HG02970 (cell line): ENCODE measurements around the gene NTSR1.

Source experiments
- ATAC-seq: cut with Tn5 transposase; IDR thresholded peaks from one replicate; pipeline ENCODE4 v1.9.1; 2021; ENCODE audit warnings: mild to moderate bottlenecking, moderate library complexity, moderate number of reproducible peaks; ENCODE audit not compliant: unreplicated experiment, low FRiP score

NTSR1 gene

DNA sequence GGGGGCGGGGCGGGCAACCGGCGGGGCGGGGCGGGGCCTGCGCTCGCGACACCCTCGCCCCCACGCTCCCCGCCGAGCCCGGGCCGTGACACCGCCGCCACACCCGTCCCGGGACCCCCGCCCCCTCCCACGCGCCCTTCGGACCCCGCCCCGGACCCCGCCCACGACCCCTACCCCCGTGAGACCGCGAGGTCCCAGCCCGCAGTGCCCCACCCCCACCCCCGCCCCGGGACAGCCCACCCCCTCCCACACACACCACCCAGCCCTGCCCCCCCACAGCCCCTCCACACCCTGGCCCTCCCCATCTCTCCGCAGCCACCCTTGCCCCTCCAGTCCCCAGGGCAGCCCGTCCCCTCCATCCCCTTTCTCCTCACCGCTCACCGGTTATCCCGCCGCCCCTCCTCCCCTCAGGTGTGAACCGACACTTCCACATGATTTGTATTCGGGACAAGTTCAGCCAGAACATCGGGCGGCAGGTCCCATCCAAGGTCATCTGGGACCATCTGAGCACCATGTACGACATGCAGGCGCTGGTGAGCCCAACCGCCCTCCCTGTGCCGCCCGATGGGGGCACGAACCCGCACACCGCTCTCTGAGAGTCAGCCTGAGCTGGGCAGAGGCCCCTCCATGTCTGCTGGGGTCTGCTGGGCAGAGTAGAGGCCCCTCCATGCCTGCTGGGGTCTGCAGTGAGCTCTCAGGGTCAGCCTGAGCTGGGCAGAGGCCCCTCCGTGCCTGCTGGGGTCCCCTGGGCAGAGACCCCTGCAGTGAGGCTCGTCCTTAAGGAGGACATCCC, 88.3 kb downstream of the NTSR1 start:
- no peak for ATAC-seq

DNA sequence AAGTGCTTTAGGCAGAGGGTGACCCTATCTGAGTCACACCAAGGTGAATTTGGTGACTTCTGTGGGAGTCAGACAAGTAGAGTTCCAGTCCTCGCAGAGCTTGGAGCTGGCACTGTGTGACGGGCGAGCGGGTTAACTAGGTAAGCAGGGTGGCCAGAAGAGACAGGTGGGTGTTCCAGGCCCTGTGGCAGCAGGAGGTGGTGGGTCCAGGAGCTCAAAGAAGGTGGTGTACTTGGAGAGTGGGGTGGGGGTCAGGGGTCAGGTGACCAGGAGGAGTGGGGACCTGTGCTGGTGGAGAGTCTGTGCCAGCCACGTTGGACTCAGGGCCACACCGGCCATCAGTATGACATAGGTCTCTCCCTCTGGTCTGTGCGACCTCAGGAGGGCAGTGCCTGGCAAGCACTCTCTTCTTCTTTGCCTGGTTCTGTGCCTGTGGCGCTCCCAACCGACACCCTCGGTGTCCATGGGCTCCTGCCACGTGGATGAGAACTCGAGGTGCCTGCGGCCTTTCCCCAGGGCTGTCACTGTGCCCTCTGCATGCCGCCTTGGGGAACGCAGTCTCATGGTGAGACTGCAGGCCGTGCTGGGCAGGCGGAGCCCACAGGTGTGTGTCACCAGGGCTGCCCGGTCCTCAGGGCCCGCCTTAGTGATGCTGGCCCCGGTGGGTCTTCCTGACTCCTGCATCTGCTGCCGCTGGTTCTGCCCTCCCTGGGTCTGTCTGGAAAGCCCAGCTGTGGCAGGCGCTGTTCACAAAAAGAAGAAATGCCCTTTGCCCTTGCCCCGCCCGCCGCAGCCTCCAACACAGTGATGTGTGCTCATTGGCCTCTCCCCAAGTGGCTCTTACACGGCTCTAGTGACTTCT, 89.3 kb downstream of the NTSR1 start:
- ATAC-seq, result no peak

DNA sequence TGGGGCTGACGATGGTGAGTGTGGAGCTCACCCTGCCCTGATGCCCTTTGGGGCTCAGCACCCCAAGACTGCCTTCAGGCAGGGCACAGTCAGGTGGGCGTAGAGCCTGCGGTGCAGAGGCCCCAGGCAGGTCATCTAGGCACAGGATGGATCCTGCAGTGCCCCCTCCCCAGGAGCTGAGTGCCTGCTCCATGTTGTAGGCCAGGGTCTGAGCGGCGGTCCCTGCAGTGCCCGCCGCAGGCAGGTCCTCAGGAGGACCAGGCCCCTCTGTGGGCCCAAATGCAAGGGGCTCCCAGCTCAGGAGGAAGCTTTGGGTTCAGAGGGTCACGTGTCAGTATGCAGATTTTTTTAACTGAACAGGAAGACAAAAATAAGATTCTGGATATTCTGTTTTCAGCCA, 90.4 kb downstream of the NTSR1 start:
- ATAC-seq, result no peak

DNA sequence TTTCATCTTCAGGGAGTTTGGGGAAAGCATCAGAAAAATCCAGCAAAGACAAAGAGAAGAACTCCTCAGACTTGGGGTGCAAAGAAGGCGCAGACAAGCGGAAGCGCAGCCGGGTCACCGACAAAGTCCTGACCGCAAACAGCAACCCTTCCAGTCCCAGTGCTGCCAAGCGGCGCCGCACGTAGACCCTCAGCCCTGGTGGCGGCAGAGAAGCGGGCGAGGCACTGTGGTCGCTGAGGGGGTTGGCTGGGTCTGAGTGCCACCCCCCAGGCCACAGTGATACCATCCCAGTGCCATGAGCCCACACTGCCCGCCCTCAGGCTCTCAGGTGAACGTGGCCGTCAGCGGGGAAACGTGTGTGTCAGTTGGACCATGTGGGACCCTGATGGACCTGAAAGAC, 90.8 kb downstream of the NTSR1 start:
- no peak for ATAC-seq

DNA sequence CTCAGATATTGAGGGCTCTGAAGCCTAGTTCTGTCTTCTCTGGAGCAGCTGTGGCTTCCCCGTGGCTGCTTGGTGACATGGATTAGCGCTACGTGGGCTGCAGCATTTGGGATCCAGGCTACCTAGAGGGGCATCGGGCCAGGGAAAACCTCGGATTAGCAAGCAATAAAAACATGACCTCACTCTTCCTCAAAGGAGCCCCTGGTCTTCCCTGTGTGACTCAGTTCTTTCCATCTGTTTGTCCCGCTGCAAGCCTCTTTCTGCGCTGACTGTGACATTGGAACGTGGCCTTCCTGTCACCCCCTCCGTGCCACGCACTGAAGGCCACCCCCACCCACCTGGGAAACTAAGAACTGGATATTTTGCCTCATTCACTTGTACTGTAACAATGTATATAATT, 91.2 kb downstream of the NTSR1 start:
- ATAC-seq, result no peak

DNA sequence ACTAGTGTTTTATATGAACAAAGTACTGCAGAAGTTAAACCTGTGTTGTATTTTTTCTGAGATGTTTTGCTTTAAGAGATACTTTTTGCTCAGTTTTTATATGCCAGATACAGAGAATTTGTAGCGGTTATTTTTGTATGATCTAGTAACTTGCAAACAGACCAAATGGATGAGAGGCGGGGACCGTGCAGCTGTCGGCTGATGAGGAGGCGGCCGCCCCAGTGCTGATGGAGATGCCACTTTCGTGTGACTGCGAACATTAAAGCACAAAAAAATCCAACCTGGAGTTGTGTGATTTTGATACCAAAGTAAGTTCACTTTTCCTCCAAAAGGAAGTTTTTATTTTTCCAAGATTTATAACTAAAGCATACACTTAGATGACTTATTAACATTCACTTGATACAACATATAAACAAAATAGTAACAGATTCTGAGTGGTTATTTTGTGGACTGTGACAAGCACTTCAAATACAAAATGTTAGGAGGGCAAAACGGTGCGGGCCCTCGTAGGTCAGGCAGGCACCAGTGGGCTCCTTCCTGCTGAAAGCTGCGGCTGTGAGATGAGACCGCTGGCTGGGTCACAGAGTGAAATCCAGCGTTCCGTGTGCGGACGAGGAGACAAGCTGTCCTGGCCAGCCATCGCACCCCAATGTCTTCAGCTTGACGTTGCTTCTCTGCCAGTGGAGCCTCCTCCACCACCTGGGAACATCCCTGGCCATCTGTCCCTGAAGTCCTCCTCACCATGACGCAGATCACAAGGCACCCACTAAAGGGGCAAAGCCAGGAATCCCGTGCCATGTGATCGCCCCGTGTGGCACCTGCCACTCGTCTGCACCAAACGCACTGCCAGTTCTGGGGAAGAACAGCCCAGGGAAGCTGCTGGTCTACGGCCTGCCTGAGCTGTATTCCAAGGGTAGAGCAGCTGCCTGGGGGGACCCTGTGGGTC, 92.0 kb downstream of the NTSR1 start:
- no peak for ATAC-seq

DNA sequence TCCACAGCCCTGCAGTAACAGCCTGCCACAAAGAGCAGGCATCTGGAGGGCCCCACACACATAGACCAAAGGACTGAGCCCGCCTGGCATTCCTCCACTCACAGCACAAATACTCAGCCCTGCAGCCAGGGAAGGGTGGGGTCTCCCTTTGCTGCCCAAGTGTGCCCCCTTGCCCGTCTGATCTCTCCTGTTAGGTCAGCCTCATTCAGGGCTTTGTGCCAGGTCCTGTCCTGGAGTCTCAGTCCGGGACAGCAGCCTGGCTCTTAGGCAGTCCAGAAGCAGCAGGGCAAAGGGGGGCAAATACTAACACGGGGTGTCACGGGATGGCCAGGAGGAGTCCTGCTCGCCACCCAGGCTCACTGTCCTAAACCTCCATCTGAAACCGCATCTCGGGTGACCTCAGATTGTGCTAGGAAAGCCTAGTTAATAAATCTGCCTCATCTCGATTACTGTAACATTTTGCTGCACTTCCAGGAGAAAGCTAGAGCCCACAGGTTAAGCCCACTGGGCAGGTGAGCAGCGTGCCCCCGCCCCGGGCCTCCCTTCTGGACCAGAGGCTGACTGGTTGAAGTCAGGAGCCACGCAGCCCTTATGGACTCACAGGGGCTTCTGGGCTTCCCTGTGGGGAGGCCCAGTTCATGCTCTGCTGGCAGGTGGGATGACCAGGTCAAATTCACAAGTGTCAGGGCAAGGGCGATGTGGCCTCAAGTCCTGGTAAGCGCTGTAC, 92.8 kb downstream of the NTSR1 start:
- ATAC-seq, result no peak

DNA sequence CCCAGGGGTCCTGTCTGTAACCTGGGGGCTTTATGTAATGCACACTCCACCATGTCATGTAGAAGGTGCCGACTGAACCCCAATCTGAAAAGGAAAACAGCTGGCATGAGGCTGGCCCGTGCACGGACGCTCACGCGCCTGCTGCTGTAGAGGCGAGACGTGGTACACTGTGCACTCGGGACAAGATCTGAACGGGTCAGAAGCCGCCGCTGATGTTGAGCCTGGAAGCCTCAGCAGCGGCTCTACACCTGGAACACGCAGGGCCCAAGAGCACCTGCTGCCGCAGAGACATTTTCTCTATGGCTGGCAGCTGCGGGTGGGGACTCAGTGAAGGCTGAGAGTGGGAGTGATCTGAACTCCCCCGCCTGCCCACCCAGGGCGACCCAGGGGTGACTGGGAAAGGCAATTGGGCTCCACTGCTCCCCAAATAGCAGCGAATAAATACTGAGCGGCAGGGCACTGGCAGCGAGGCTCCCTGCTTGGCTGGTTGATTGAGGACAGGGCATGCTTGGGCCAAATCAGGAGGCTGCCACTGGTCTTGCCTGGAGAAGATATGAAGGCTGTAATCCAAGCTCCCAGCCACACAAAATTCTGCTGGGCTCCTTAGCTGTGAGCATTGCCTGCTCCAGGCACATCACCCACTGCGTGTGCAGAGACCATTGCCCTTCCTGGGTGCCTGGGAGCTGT, 93.5 kb downstream of the NTSR1 start:
- no peak for ATAC-seq

DNA sequence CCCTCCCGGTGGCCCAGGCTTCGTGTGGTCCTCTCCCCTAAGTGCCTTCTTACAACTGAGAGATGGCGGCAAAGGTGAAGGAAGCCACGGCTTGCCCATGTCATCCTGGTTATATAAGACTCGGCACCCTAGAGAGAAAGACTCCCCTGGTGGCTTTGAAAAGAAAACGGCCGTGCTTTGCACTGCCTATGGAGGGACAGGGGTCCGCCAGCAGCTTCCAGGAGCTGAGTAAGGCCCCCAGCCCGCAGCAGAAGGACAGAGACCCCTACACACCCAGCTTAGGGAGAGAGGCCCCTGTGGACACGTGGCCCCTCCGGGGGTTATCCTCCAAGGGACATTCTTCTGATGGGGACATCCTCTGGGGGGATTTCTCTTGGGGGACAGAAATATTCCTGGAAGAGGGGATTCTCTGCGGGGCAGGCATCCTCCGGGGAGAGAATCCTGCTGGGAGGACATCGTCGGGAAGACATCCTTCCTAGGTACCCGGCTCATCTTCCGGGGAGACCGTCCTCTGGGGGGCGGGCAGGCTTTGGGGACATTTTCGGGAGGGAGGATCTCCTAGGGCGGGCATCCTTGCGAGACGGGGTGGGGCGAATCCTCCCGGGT, 95.5 kb downstream of the NTSR1 start:
- ATAC-seq, result no peak

DNA sequence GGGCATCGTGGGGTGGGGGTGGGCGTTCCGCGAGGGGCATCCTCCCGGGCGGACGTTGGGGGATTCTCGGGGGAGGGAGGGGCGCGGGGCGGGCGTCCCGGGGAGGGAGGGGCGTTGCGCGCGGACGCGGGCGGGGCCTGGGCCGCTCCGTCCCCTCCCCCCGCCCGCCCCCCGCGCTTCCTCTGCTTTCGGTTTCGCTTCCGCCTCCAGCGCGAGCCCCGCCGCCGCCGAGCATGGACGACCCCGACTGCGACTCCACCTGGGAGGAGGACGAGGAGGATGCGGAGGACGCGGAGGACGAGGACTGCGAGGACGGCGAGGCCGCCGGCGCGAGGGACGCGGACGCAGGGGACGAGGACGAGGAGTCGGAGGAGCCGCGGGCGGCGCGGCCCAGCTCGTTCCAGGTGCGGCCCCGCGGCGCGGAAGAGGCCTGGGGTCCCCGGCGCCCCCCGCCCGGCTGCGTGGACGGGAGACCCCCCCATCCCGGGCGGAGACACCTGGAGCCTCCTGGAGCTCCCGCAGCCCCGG, 96.1 kb downstream of the NTSR1 start, which contains the start of gene OGFR:
Gene OGFR (plus strand): TSS at position 209 of the 528 bp plus-strand sequence. CDS start 25 bp downstream, at position 234.
- no peak for ATAC-seq

DNA sequence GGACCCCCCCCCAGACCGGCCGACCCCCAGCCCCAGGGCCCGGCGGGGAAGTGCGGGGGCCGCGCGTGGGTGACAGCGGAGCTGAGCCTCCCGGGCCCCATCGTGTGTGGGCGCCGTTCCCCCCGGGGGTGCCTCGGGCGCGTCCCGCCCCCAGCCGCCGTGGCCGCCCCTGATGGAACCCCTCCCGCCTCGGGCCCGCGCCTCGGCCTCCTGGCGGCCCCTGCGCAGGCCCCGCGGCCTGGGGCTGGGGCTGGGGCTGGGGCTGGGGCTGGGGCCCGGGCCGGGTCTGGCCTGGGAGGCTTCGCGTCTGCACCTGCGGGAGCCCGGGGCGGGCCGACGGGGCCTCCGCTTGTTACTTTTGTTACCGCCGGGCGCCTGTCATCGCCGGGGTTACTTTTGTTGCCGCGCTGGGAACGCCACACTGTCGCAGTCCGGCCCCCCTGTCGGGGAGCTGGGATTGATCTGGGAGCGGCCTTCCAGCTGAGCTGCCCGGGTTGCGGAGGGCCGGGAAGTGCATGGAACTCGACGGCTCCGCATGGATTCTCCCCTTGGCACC, 96.6 kb downstream of the NTSR1 start:
- no peak for ATAC-seq

DNA sequence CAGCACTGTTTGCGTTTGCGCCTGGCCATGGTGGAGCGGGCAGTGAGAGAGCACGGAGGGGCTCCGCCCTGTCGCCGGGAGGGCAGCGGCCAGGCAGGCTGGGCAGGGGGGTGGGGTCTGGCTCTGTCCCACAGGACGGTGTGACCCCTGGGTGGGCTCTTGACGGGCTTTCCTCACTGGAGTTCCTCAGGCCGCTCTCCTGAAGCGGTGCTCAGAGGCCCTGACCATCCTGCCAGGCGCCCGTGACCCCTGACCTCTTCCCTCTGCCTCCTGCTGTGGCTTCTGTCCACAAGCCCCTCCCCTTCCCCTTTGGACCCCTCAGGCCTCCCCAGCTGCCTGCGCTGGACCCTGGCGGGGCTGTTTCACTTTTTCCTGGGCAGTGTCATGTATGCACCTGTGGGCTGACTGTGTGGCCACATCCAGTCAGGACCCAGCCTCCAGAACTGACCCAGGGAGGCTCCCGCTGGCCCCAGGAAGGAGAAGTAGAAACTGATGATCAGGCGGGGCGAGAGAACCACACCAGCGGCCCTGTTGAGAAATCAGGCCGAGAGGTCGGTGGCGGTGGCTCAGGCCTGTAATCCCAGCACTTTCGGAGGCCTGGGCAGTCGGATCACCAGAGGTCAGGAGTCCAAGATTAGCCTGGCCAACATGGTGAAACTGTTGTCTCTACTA, 97.2 kb downstream of the NTSR1 start:
- ATAC-seq, result no peak

DNA sequence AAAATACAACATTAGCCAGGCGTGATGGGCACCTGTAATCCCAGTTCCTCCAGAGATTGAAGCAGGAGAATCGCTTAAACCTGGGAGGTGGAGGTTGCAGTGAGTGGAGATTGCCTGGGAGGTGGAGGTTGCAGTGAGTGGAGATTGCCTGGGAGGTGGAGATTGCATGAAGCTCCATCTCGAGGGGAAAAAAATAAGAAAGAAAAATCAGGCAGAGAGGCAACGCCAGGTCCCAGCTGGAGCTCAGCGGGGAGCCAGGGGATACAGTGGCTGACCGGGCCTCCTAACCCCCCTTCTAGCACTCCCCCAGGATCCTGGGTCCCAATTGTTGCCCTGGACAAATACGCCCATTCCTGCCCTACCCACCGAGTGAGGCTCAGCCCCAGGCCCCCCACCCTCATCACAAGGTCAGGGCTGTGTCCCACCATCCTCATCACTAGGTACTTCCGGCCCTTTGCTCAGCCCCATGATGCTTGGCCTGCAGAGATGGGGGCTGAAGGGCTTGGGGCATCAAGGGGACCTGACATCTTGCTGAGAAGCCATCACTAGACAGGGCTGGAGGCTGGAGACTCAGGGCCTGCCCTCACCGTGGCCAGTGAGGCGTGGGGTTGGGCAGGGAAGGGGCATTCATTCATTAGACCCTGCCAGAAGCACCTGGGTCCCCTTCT, 97.9 kb downstream of the NTSR1 start:
- ATAC-seq, result no peak

DNA sequence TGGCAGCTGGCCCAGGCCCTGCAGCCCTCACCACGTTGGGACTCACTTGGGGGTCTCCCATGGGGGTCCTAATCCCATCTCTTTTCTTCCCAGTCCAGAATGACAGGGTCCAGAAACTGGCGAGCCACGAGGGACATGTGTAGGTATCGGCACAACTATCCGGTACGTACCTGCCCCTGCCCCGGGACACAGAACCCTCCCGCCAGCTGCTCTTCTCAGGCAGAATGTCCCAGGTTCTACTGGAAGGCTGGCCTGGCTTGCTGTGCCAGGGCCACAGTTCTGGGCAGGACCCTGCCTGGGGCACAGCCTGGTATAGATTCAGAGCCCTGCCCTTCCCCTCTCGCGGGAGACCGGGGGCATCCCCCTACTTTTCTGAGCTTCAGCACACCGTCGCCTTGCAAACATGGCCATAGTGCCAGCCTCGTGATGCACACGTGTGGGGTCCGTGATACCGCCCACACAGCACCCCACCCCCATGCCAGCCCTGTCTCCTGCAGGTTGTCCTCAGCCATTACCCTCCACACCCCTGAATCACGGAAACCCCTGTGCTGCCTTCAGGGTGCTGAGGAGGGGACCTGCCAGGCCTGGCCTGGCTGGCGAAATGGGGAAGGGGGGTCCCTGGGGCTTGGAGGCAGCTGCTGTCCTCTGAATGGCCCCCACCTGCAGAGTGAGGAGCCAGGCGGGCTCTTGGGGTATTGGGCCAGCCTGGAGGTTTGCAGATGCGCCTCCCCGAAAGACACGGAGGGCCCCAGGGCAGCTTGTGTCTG, 99.0 kb downstream of the NTSR1 start:
- no peak for ATAC-seq

DNA sequence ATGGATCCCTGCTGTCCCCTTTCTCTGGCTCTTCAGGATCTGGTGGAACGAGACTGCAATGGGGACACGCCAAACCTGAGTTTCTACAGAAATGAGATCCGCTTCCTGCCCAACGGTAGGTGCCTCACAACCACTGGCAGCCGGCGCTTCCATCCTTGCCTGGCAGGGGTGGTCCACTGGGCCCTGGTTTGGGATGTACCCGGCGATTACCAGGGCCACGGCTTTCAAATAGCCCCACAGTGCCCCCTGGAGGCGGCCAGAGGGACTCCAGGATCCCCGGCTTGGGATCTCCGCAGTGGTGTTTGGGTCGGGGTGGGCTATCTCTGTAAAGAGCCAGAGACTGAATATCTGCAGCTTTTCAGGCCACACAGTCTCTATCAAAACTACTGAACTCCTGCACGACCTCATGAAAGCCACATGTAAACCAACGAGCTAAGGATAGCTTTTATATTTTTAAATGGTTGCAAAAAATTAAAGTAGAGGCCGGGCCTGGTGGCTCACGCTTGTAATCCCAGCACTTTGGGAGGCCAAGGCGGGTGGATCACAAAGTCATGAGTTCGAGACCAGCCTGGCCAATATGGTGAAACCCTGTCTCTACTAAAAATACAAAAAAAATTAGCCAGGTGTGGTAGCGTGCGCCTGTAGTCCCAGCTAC, 99.7 kb downstream of the NTSR1 start:
- no peak for ATAC-seq
